ENCODE data around the gene NAP1L4.

GRCh38 chr11:3004481-3004880, 12.4 kb upstream of the NAP1L4 start:
- TF ChIP-seq, protein P1, sequence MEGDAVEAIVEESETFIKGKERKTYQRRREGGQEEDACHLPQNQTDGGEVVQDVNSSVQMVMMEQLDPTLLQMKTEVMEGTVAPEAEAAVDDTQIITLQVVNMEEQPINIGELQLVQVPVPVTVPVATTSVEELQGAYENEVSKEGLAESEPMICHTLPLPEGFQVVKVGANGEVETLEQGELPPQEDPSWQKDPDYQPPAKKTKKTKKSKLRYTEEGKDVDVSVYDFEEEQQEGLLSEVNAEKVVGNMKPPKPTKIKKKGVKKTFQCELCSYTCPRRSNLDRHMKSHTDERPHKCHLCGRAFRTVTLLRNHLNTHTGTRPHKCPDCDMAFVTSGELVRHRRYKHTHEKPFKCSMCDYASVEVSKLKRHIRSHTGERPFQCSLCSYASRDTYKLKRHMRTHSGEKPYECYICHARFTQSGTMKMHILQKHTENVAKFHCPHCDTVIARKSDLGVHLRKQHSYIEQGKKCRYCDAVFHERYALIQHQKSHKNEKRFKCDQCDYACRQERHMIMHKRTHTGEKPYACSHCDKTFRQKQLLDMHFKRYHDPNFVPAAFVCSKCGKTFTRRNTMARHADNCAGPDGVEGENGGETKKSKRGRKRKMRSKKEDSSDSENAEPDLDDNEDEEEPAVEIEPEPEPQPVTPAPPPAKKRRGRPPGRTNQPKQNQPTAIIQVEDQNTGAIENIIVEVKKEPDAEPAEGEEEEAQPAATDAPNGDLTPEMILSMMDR (IDR thresholded peaks at IDR 0.05; ENCODE audit: low read length) = no peak
- no peak for TF ChIP-seq EZH2 (optimal IDR thresholded peaks at IDR 0.05; ENCODE audit: low read depth, low read length)
- TF ChIP-seq EZH2phosphoT487 (IDR thresholded peaks at IDR 0.05; ENCODE audit: low read length) = no peak
